T-helper 1 cell treated with Interleukin-12 subunit alpha and Interleukin-12 subunit beta and Interleukin-4 antibody, amounts not matched to agents 30 μg/mL and 1 μg/mL, for 36 hours (primary cell): Measurements from ENCODE around the gene TTL.
"Not testable (repeated sequence)": the region's sequence is repeated elsewhere in the genome, so short reads cannot be mapped to it uniquely, and the experiment has no call there.

Experiments
- H3K27ac Mint-ChIP-seq: one replicate; pipeline ENCODE4 v1.8.0; 2021; ENCODE audit warnings: mild to moderate bottlenecking, mixed read lengths
- H3K27me3 Mint-ChIP-seq: one replicate; pipeline ENCODE4 v1.8.0; 2021; ENCODE audit warnings: low read depth, mixed read lengths
- H3K36me3 Mint-ChIP-seq: one replicate; pipeline ENCODE4 v1.8.0; 2021; ENCODE audit warnings: low read depth, mixed read lengths
- H3K4me1 Mint-ChIP-seq: one replicate; pipeline ENCODE4 v1.8.0; 2021; ENCODE audit warnings: low read depth, mixed read lengths
- H3K4me3 Mint-ChIP-seq: one replicate; pipeline ENCODE4 v1.8.0; 2021; ENCODE audit warnings: mild to moderate bottlenecking, moderate library complexity, mixed read lengths
- H3K9me3 Mint-ChIP-seq: one replicate; pipeline ENCODE4 v1.8.0; 2021; ENCODE audit warnings: mixed read lengths

The TTL gene

GRCh38 chr2:112486895-112487294, 4.9 kb downstream of the TTL start:
- H3K27ac Mint-ChIP-seq: no peak overlapping the region
- H3K36me3 Mint-ChIP-seq: peaks cover 11% of the 10 kb centered on the region
- no peak overlapping the region for H3K4me3 Mint-ChIP-seq
- H3K9me3 Mint-ChIP-seq: no peaks in the 10 kb centered on the region
- no peaks in the 10 kb centered on the region for H3K27me3 Mint-ChIP-seq
- H3K4me1 Mint-ChIP-seq: peaks cover 29% of the 10 kb centered on the region

- no peak overlapping the region for H3K4me3 Mint-ChIP-seq
Measured at GRCh38 chr2:112487444-112487961, 5.5 kb downstream of the TTL start.

DNA sequence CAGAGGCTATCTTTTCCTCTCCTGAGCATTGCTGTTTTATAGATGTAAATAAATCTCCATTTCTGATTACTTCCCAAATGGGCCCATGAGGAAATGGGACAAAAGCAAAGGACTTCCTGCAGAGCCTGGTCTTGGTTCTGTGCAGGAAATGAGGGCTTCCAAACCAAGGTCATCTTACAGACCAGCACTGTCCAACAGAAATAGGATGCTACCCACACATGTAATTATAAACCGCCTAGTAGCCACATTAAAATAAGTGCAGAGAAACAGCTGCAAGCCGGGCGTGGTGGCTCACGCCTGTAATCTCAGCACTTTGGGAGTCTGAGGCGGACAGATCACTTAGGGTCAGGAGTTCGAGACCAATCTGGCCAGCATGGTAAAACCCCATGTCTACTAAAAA, 6.2 kb downstream of the TTL start:
- peaks cover 26% of the 10 kb centered on the region for H3K4me1 Mint-ChIP-seq
- H3K9me3 Mint-ChIP-seq: no peaks in the 10 kb centered on the region
- no peak overlapping the region for H3K27ac Mint-ChIP-seq
- H3K4me3 Mint-ChIP-seq: no peak overlapping the region
- H3K27me3 Mint-ChIP-seq: no peaks in the 10 kb centered on the region
- H3K36me3 Mint-ChIP-seq: peaks cover 8% of the 10 kb centered on the region

More at GRCh38 chr2:112487444-112487961, 5.5 kb downstream of the TTL start:
- Mint-ChIP-seq H3K9me3 (no peaks in the 10 kb centered on the region), H3K36me3 (peaks cover 11% of the 10 kb centered on the region), H3K4me1 (peaks cover 29% of the 10 kb centered on the region), H3K27ac (no peak overlapping the region), H3K27me3 (no peaks in the 10 kb centered on the region)

- Mint-ChIP-seq H3K27me3 (no peaks in the 10 kb centered on the region), H3K36me3 (peaks cover 1% of the 10 kb centered on the region), H3K4me1 (peaks cover 7% of the 10 kb centered on the region), H3K4me3 (no peak overlapping the region), H3K9me3 (no peaks in the 10 kb centered on the region), H3K27ac (no peak overlapping the region)
Measured at GRCh38 chr2:112491946-112492345, 10.0 kb downstream of the TTL start.

DNA sequence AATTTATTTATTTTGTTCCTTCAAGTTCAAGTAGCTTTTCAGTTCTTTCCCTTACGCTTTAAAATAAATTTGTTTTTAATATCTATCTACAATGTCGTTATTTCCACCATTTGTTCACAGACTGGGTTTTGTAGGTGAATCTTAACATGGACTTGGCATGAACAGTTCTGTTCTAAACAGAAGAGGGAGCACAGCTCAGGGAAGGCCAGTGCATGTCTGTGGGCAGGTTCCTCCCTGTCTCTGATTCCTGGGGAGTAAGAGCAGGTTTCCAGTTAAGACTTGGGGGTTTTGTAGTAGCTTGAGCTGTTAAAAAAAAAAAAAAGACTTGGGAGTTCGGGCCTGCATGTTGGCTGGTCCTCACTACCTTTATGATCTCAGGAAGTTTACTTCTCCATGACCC, 11.1 kb downstream of the TTL start:
- H3K27me3 Mint-ChIP-seq: no peaks in the 10 kb centered on the region
- no peaks in the 10 kb centered on the region for H3K9me3 Mint-ChIP-seq
- H3K27ac Mint-ChIP-seq: no peak overlapping the region
- H3K4me1 Mint-ChIP-seq: peaks cover 5% of the 10 kb centered on the region
- H3K36me3 Mint-ChIP-seq: peaks cover 1% of the 10 kb centered on the region
- no peak overlapping the region for H3K4me3 Mint-ChIP-seq

DNA sequence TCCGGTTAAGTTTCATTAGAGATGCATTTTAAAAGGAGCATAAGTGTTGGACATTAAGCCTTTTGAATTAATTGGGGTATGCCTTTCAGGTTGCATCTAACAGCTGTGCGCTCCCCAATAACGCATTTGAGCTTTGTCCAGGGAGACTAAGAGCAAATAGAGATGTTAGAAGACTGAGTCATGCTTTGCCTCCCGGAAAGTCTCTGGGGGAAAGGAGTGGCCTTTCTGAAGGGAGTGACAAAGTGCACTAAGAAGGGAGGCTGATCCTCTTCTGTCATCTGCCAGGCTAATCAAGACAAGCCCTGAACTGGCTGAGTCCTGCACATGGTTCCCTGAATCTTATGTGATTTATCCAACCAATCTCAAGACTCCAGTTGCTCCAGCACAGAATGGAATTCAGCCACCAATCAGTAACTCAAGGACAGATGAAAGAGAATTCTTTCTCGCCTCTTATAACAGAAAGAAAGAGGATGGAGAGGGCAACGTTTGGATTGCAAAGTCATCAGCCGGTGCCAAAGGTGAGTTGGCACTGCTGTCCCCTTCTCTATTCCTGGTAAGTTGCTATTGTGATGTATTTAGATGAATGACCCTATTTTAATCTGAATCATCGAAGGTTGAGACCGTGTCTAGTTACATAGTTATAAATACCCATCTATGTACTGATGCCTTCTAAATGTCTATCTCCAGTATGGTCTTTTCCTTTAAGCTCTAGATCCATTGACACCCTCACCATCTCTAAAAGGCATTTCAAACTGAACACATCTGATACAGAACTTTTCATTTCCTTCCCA, 12.1 kb downstream of the TTL start:
- Mint-ChIP-seq H3K36me3 (peaks cover 1% of the 10 kb centered on the region), H3K27ac (no peak overlapping the region), H3K4me1 (peaks cover 5% of the 10 kb centered on the region), H3K27me3 (no peaks in the 10 kb centered on the region), H3K9me3 (no peaks in the 10 kb centered on the region), H3K4me3 (no peak overlapping the region)

DNA sequence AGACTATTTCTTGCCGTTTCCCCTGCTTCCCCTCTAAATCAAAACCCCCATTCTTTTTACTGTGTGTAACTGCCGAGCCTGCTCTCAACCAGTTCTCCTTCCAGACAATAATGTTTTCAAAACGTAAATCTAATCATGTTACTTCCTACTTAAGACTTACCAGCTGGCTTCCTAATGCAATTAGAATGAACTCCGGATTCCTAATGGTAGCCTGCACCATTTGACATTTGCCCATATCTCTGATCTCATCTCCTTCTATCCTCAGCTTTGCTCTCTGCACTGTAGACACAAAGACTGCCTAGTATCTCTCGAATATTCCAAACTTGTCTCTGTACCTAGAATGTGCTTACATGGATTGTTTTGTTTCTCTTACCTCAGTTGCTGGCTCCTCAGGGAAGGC, 12.9 kb downstream of the TTL start:
- peaks cover 1% of the 10 kb centered on the region for H3K36me3 Mint-ChIP-seq
- H3K27me3 Mint-ChIP-seq: no peaks in the 10 kb centered on the region
- peaks cover 3% of the 10 kb centered on the region for H3K4me1 Mint-ChIP-seq
- no peaks in the 10 kb centered on the region for H3K9me3 Mint-ChIP-seq
- no peak overlapping the region for H3K27ac Mint-ChIP-seq
- H3K4me3 Mint-ChIP-seq: no peak overlapping the region

DNA sequence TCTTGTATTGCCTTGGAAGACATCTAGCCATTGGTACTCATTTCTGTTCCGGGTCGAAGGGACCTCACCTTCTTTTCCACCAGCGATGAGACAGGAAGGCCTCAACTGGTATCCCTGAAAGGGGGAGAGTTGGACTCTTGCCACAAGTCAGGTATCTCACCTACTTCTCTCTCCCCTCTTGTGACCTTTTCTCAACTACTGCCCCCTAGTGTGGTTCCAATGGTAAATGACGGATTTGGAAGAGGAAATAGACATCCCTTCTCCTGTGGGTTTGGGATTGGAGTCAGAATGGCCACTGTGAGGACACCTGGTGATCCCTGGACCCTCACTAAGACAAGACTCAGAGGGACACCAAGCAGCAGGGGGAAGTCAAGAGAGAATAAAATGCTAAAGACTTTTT, 13.9 kb downstream of the TTL start:
- not testable (repeated sequence) for H3K4me1 Mint-ChIP-seq, H3K36me3 Mint-ChIP-seq, H3K27ac Mint-ChIP-seq, H3K9me3 Mint-ChIP-seq, H3K4me3 Mint-ChIP-seq, H3K27me3 Mint-ChIP-seq

DNA sequence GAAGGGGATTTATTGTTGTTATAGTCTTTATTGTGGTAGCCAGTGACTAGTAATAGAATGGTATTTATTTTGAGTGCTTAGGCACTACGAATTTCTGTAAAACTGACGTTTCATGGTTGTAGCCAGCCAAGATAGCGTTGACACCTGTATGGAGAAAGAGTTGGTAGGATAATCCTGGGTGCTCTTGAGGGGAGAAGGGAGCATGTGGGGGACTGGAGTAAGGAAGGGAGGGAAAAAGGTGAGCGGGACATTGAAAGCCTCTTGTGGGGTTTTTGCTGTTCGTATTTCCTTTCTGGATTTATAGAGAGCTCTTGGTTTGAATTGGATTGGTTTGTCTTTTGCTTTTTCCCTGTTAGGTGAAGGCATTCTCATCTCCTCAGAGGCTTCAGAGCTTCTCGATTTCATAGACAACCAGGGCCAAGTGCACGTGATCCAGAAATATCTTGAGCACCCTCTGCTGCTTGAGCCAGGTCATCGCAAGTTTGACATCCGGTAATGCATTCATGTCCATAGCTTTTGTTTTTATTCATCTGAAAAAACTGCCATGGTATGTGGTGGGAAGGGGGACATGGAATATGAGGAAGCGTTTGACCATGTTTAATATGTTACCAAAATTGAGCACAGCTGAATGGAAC, 19.0 kb downstream of the TTL start:
- H3K36me3 Mint-ChIP-seq, H3K9me3 Mint-ChIP-seq, H3K27me3 Mint-ChIP-seq, H3K4me1 Mint-ChIP-seq, H3K27ac Mint-ChIP-seq, H3K4me3 Mint-ChIP-seq: not testable (repeated sequence)

DNA sequence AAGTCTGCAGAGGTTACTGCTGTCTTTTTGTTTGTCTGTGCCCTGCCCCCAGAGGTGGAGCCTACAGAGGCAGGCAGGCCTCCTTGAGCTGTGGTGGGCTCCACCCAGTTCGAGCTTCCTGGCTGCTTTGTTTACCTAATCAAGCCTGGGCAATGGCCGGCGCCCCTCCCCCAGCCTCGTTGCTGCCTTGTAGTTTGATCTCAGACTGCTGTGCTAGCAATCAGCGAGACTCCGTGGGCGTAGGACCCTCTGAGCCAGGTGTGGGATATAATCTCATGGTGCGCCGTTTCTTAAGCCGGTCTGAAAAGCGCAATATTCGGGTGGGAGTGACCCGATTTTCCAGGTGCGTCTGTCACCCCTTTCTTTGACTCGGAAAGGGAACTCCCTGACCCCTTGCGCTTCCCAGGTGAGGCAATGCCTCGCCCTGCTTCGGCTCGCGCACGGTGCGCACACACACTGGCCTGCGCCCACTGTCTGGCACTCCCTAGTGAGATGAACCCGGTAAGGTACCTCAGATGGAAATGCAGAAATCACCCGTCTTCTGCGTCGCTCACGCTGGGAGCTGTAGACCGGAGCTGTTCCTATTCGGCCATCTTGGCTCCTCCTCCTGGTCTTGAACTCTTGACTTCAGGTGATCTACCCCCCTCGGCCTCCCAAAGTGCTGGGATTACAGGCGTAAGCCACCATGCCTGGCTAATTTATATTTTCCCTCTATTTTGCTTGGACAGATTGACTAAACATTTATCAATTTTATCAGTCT, 27.5 kb downstream of the TTL start:
- not testable (repeated sequence) for H3K9me3 Mint-ChIP-seq, H3K4me3 Mint-ChIP-seq, H3K4me1 Mint-ChIP-seq, H3K27me3 Mint-ChIP-seq, H3K36me3 Mint-ChIP-seq, H3K27ac Mint-ChIP-seq

- Mint-ChIP-seq H3K4me1 (no peaks in the 10 kb centered on the region), H3K4me3 (no peak overlapping the region), H3K27ac (no peak overlapping the region), H3K27me3 (no peaks in the 10 kb centered on the region), H3K9me3 (peaks cover 11% of the 10 kb centered on the region), H3K36me3 (peaks cover 28% of the 10 kb centered on the region)
Measured at GRCh38 chr2:112516801-112517200, 34.8 kb downstream of the TTL start.

DNA sequence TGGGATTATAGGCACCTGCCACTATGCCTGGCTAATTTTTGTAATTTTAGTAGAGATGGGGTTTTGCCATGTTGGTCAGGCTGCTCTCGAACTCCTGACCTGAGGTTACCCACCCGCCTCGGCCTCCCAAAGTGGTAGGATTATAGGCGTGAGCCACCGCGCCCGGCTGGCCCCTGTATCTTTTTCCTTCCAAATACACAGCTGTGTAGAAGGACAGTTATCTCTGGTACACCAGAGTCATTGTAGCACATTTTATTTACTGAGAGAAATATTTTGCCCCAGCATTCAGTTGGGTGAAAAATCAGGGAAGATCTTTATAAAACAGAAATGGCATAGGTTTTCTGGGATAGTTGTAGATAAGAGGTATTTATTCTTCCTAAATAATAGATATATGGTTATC, 36.9 kb downstream of the TTL start:
- Mint-ChIP-seq H3K27me3 (no peaks in the 10 kb centered on the region), H3K9me3 (peaks cover 11% of the 10 kb centered on the region), H3K27ac (no peak overlapping the region), H3K4me3 (no peak overlapping the region), H3K4me1 (no peaks in the 10 kb centered on the region), H3K36me3 (peaks cover 43% of the 10 kb centered on the region)

DNA sequence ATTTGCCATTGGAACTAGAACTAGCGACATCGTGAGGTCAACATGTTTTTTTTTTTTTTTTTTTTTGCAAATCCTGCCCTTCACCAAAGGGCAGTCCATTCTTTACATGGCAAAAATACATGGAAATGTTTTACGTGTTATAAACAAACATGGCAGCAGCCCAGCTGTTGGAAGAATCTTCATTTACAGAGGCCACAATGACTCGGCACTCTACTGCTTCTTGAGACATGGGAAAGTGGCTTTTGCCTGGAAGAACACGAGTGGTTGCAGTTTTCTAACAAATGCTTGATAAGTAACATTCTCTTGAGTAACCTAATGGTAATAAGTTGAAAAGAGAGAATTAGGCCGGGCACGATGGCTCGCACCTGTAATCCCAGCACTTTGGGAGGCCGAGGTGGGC, 37.5 kb downstream of the TTL start:
- H3K27me3 Mint-ChIP-seq: no peaks in the 10 kb centered on the region
- no peaks in the 10 kb centered on the region for H3K4me1 Mint-ChIP-seq
- no peak overlapping the region for H3K4me3 Mint-ChIP-seq
- H3K27ac Mint-ChIP-seq: no peak overlapping the region
- peaks cover 9% of the 10 kb centered on the region for H3K9me3 Mint-ChIP-seq
- H3K36me3 Mint-ChIP-seq: peaks cover 43% of the 10 kb centered on the region

GRCh38 chr2:112520234-112520783, 38.4 kb downstream of the TTL start:
- Mint-ChIP-seq H3K36me3 (peaks cover 40% of the 10 kb centered on the region), H3K4me1 (no peaks in the 10 kb centered on the region), H3K4me3 (no peak overlapping the region), H3K9me3 (peaks cover under 1% of the 10 kb centered on the region), H3K27ac (no peak overlapping the region), H3K27me3 (no peaks in the 10 kb centered on the region)
